GM06990 (cell line): Measurements from ENCODE around the gene LGALS14.

Experiments
- DNase-seq: peaks from one replicate; pipeline ENCODE4 v3.0.0-alpha.2; 2011; ENCODE audit not compliant: insufficient read length; ENCODE audit errors: extremely low read depth
- H3K27me3 ChIP-seq: replicated peaks from 2 replicates; pipeline ENCODE4 v1.6.0; 2011; ENCODE audit warnings: low read length; ENCODE audit not compliant: control insufficient read depth, insufficient read depth
- H3K36me3 ChIP-seq: 2 replicates; pipeline ENCODE4 v1.5.1; 2011; ENCODE audit warnings: low read length; ENCODE audit not compliant: control insufficient read depth, insufficient read depth
- H3K4me3 ChIP-seq: replicated peaks from 2 replicates; pipeline ENCODE4 v1.5.1; 2011; ENCODE audit warnings: low read depth, mild to moderate bottlenecking, control low read depth, low read length
- CTCF ChIP-seq: IDR thresholded peaks from 2 replicates; pipeline ENCODE4 v1.5.1; 2011; ENCODE audit warnings: low read length, control low read depth, mild to moderate bottlenecking, inconsistent platforms; ENCODE audit not compliant: insufficient read depth, poor library complexity, severe bottlenecking

The LGALS14 gene

GRCh38 chr19:39737891-39738290, 33.6 kb downstream of the LGALS14 start, which contains the start of gene CLC:
TSS of gene CLC (minus strand) at chr19:39738029. CDS start at chr19:39737952, 77 bp downstream.
- DNase-seq = no peak
- H3K27me3 ChIP-seq = no peaks in the 10 kb centered on the region

GRCh38 chr19:39738814-39739213, 34.5 kb downstream of the LGALS14 start:
- Histone ChIP-seq H3K4me3 (no peak overlapping the region), H3K36me3 (no peaks in the 10 kb centered on the region), H3K27me3 (no peaks in the 10 kb centered on the region)
- TF ChIP-seq CTCF = no peak
- DNase-seq = no peak

More at GRCh38 chr19:39737891-39738290, 33.6 kb downstream of the LGALS14 start, which contains the start of gene CLC:
- Histone ChIP-seq H3K36me3 (no peaks in the 10 kb centered on the region), H3K4me3 (no peak within 1 kb of the TSS)
- TF ChIP-seq CTCF = no peak

GRCh38 chr19:39740395-39740794, 36.1 kb downstream of the LGALS14 start:
- no peaks in the 10 kb centered on the region for H3K36me3 ChIP-seq
- DNase-seq = no peak
- TF ChIP-seq CTCF = no peak
- H3K27me3 ChIP-seq = no peaks in the 10 kb centered on the region
- no peak overlapping the region for H3K4me3 ChIP-seq

- no peaks in the 10 kb centered on the region for H3K27me3 ChIP-seq
- no peak overlapping the region for H3K4me3 ChIP-seq
- no peaks in the 10 kb centered on the region for H3K36me3 ChIP-seq
- no peak for DNase-seq
- TF ChIP-seq CTCF = no peak
These were observed 41.4 kb downstream of the LGALS14 start for GRCh38 chr19:39745643-39746042.

- no peak for DNase-seq
- Histone ChIP-seq H3K27me3 (no peaks in the 10 kb centered on the region), H3K4me3 (no peak overlapping the region), H3K36me3 (no peaks in the 10 kb centered on the region)
- TF ChIP-seq CTCF = no peak
These were observed 42.7 kb downstream of the LGALS14 start for GRCh38 chr19:39746836-39747529.
